ENCODE results near the gene FUT8.

FUT8 gene

GRCh38 chr14:65444230-65444629 lies 31.7 kb downstream of the FUT8 start:
- H3K79me2 ChIP-seq (ENCODE audit: insufficient read depth, low read length), result peaks cover 91% of the 10 kb centered on the region
- H3K4me1 ChIP-seq (ENCODE audit: insufficient read depth, low read length), result peaks cover 2% of the 10 kb centered on the region; the same call in 1 of the 2 replicates
- H3K27ac ChIP-seq (ENCODE audit: low read length), result no peak overlapping the region
- H3K4me2 ChIP-seq (ENCODE audit: insufficient read depth, low read length), result no peak overlapping the region
- no peak for DNase-seq
- H3K9me3 ChIP-seq (ENCODE audit: insufficient read depth, low read length, severe bottlenecking), result peaks cover under 1% of the 10 kb centered on the region
- H3K4me3 ChIP-seq (ENCODE audit: low read depth in 1 of 2, low read length in 2 of 2), result no peak overlapping the region
- peaks cover 33% of the 10 kb centered on the region for H3K36me3 ChIP-seq (ENCODE audit: insufficient read depth, low read length)
- no peak overlapping the region for H2AFZ ChIP-seq (ENCODE audit: low read depth, low read length)
- H3K27me3 ChIP-seq (ENCODE audit: insufficient read depth, low read length, poor library complexity), result no peaks in the 10 kb centered on the region
- H3K9ac ChIP-seq (ENCODE audit: low read depth, low read length), result no peak overlapping the region
- H4K20me1 ChIP-seq (ENCODE audit: insufficient read depth, low read length), result peaks cover 4% of the 10 kb centered on the region; the same call in 1 of the 2 replicates
- ATAC-seq (ENCODE audit: insufficient read depth, low read depth), result no peak
- TF ChIP-seq EZH2 (IDR thresholded peaks at IDR 0.05; ENCODE audit: borderline replicate concordance, low read depth, low read length, severe bottlenecking) (no peak), CTCF (IDR thresholded peaks at IDR 0.05; ENCODE audit: borderline replicate concordance, extremely low read depth, low read length, poor library complexity, severe bottlenecking) (no peak)

- H3K4me2 ChIP-seq (ENCODE audit: insufficient read depth, low read length), result no peak overlapping the region
- H3K9ac ChIP-seq (ENCODE audit: low read depth, low read length), result no peak overlapping the region
- H2AFZ ChIP-seq (ENCODE audit: low read depth, low read length), result no peak overlapping the region
- no peaks in the 10 kb centered on the region for H3K27me3 ChIP-seq (ENCODE audit: insufficient read depth, low read length, poor library complexity)
- H3K36me3 ChIP-seq (ENCODE audit: insufficient read depth, low read length), result peaks cover 51% of the 10 kb centered on the region
- peaks cover 4% of the 10 kb centered on the region; the same call in 1 of the 2 replicates for H4K20me1 ChIP-seq (ENCODE audit: insufficient read depth, low read length)
- DNase-seq (no peak), ATAC-seq (ENCODE audit: insufficient read depth, low read depth) (no peak)
- no peaks in the 10 kb centered on the region for H3K4me1 ChIP-seq (ENCODE audit: insufficient read depth, low read length)
- H3K27ac ChIP-seq (ENCODE audit: low read length), result no peak overlapping the region
- peaks cover 91% of the 10 kb centered on the region for H3K79me2 ChIP-seq (ENCODE audit: insufficient read depth, low read length)
- H3K4me3 ChIP-seq (ENCODE audit: low read depth in 1 of 2, low read length in 2 of 2), result no peak overlapping the region
- TF ChIP-seq EZH2 (IDR thresholded peaks at IDR 0.05; ENCODE audit: borderline replicate concordance, low read depth, low read length, severe bottlenecking) (no peak), CTCF (IDR thresholded peaks at IDR 0.05; ENCODE audit: borderline replicate concordance, extremely low read depth, low read length, poor library complexity, severe bottlenecking) (no peak)
- peaks cover 17% of the 10 kb centered on the region for H3K9me3 ChIP-seq (ENCODE audit: insufficient read depth, low read length, severe bottlenecking)
Measured at GRCh38 chr14:65446159-65446558, 33.6 kb downstream of the FUT8 start.

GRCh38 chr14:65449647-65450046 lies 37.1 kb downstream of the FUT8 start:
- peaks cover 93% of the 10 kb centered on the region for H3K79me2 ChIP-seq (ENCODE audit: insufficient read depth, low read length)

More at GRCh38 chr14:65449647-65450046, 37.1 kb downstream of the FUT8 start:
- Histone ChIP-seq H3K9me3 (ENCODE audit: insufficient read depth, low read length, severe bottlenecking) (peaks cover 25% of the 10 kb centered on the region), H3K36me3 (ENCODE audit: insufficient read depth, low read length) (peaks cover 55% of the 10 kb centered on the region), H3K4me1 (ENCODE audit: insufficient read depth, low read length) (no peaks in the 10 kb centered on the region), H3K4me2 (ENCODE audit: insufficient read depth, low read length) (no peak overlapping the region), H4K20me1 (ENCODE audit: insufficient read depth, low read length) (no peaks in the 10 kb centered on the region; the same call in 1 of the 2 replicates), H3K9ac (ENCODE audit: low read depth, low read length) (no peak overlapping the region), H3K27ac (ENCODE audit: low read length) (no peak overlapping the region), H2AFZ (ENCODE audit: low read depth, low read length) (no peak overlapping the region), H3K4me3 (ENCODE audit: low read depth in 1 of 2, low read length in 2 of 2) (no peak overlapping the region), H3K27me3 (ENCODE audit: insufficient read depth, low read length, poor library complexity) (no peaks in the 10 kb centered on the region)
- DNase-seq, result no peak
- no peak for ATAC-seq (ENCODE audit: insufficient read depth, low read depth)
- TF ChIP-seq CTCF (IDR thresholded peaks at IDR 0.05; ENCODE audit: borderline replicate concordance, extremely low read depth, low read length, poor library complexity, severe bottlenecking), result no peak
- no peak for TF ChIP-seq EZH2 (IDR thresholded peaks at IDR 0.05; ENCODE audit: borderline replicate concordance, low read depth, low read length, severe bottlenecking)

All from DND-41 (cell line).